HG03521 (cell line): ENCODE data around the gene TMEM128.
"Not testable (repeated sequence)": the region's sequence is repeated elsewhere in the genome, so short reads cannot be mapped to it uniquely, and the experiment has no call there.

ENCODE experiments used
- ATAC-seq: cut with Tn5 transposase; IDR thresholded peaks from one replicate; pipeline ENCODE4 v1.9.1; 2021; ENCODE audit warnings: mild to moderate bottlenecking, moderate library complexity; ENCODE audit not compliant: unreplicated experiment

Gene TMEM128

GRCh38 chr4:4202510-4202909, 45.5 kb downstream of the TMEM128 start:
- ATAC-seq: no peak

GRCh38 chr4:4200624-4201023, 47.4 kb downstream of the TMEM128 start:
- no peak for ATAC-seq

GRCh38 chr4:4195354-4195753, 52.7 kb downstream of the TMEM128 start:
- no peak for ATAC-seq

GRCh38 chr4:4188557-4188956, 59.5 kb downstream of the TMEM128 start:
- ATAC-seq: not testable (repeated sequence)
